Sigmoid colon (tissue), 4 donors: ENCODE results near the gene UVRAG.

Experiments used
- EP300 ChIP-seq, 4 donors: sonication (generic); formaldehyde crosslinking; IDR thresholded peaks; one replicate each; pipeline ENCODE4 v1.6.1; 2017; ENCODE audit warnings: antibody characterized with exemption in 4 of 4
- TF ChIP-seq, protein P1 (sequence below), 4 experiments: fragments of 450-650 bp in 3 of 4; fragments of 200-600 bp in 1 of 4; IDR thresholded peaks; one replicate each; pipeline ENCODE4 v1.5.1; 2016 to 2019; ENCODE audit warnings: antibody characterized with exemption in 4 of 4, mild to moderate bottlenecking in 3 of 4, moderate library complexity in 2 of 4

DNA sequence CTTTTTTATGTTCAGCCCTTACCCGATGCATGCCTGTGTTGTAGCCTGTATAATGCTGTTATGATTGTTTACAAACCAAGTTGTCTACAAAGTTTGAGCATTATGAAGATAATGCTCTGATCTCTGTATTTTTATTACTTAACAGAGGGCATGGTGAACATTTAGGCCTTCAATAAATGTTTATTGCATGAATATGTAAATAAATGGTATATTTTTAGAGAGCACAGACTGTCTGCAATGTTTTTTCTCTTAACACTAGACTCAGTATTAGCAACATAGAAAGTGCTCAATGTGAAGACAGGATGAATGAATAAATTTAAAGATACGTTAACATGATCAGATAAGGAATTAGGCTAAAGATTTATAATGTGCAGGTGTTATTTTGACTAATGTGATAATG lies 130.9 kb downstream of the UVRAG start:
- no peak for TF ChIP-seq EP300 (IDR thresholded peaks at IDR 0.05)
- TF ChIP-seq, protein P1, sequence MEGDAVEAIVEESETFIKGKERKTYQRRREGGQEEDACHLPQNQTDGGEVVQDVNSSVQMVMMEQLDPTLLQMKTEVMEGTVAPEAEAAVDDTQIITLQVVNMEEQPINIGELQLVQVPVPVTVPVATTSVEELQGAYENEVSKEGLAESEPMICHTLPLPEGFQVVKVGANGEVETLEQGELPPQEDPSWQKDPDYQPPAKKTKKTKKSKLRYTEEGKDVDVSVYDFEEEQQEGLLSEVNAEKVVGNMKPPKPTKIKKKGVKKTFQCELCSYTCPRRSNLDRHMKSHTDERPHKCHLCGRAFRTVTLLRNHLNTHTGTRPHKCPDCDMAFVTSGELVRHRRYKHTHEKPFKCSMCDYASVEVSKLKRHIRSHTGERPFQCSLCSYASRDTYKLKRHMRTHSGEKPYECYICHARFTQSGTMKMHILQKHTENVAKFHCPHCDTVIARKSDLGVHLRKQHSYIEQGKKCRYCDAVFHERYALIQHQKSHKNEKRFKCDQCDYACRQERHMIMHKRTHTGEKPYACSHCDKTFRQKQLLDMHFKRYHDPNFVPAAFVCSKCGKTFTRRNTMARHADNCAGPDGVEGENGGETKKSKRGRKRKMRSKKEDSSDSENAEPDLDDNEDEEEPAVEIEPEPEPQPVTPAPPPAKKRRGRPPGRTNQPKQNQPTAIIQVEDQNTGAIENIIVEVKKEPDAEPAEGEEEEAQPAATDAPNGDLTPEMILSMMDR (IDR thresholded peaks at IDR 0.05), result no peak
